Measurements from ENCODE around the gene GMPPA.

Gene GMPPA

GRCh38 chr2:219469186-219469724 is 29.4 kb upstream of the GMPPA start:
- 88 to 93% methylated on average over 15 to 16 of the region's 16 CpGs for WGBS, 2 experiments (ENCODE audit: insufficient coverage in 2 of 2)
- H3K4me1 ChIP-seq (ENCODE audit: control insufficient read depth, insufficient read depth, low read length, poor library complexity, severe bottlenecking): peaks cover 22% of the 10 kb centered on the region

DNA sequence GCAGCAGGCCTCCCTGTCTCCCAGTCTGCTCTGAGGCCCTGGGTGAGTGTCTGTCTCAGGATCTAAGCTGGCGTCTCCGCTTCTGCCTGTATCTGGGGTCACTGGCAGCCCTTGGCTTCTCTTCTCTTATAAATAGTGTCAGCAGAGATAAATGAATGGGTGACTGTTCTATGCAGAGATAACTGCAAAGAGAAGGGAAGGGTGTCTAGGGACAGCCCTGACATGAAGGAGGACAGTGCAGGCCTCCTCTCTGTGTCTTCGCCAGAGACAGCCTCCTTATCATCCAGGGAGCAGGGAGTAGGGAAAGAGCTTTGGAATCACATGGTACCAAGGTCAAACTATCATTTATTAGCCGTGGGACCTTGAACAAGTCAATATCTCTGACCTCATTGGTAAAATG is 28.3 kb upstream of the GMPPA start:
- no peak overlapping the region for H3K27ac ChIP-seq (ENCODE audit: low read depth, low read length, severe bottlenecking)
- WGBS, 2 experiments (ENCODE audit: insufficient coverage in 2 of 2): 100% methylated on average over 1 to 3 of the region's 4 CpGs

More at GRCh38 chr2:219469186-219469724, 29.4 kb upstream of the GMPPA start:
- H3K27ac ChIP-seq (ENCODE audit: low read depth, low read length, severe bottlenecking): no peak overlapping the region
- H3K4me3 ChIP-seq (ENCODE audit: extremely low read depth, insufficient read depth, low read length, poor library complexity, severe bottlenecking): no peak overlapping the region
- peaks cover 24% of the 10 kb centered on the region for H3K36me3 ChIP-seq (ENCODE audit: control insufficient read depth, insufficient read depth, low read length)
- H3K9me3 ChIP-seq (ENCODE audit: control insufficient read depth, low read length): no peaks in the 10 kb centered on the region

GRCh38 chr2:219471476-219472371 is 27.0 kb upstream of the GMPPA start:
- no peak overlapping the region for H3K4me3 ChIP-seq (ENCODE audit: extremely low read depth, insufficient read depth, low read length, poor library complexity, severe bottlenecking)
- WGBS, 2 experiments (ENCODE audit: insufficient coverage in 2 of 2): 88 to 97% methylated on average over 13 to 22 of the region's 22 CpGs
- H3K36me3 ChIP-seq (ENCODE audit: control insufficient read depth, insufficient read depth, low read length): peaks cover 15% of the 10 kb centered on the region
- no peak overlapping the region for H3K27ac ChIP-seq (ENCODE audit: low read depth, low read length, severe bottlenecking)
- H3K4me1 ChIP-seq (ENCODE audit: control insufficient read depth, insufficient read depth, low read length, poor library complexity, severe bottlenecking): peaks cover 28% of the 10 kb centered on the region
- no peaks in the 10 kb centered on the region for H3K9me3 ChIP-seq (ENCODE audit: control insufficient read depth, low read length)

More for the DNA sequence above, 28.3 kb upstream of the GMPPA start:
- H3K9me3 ChIP-seq (ENCODE audit: control insufficient read depth, low read length): no peaks in the 10 kb centered on the region
- H3K4me3 ChIP-seq (ENCODE audit: extremely low read depth, insufficient read depth, low read length, poor library complexity, severe bottlenecking): no peak overlapping the region
- H3K4me1 ChIP-seq (ENCODE audit: control insufficient read depth, insufficient read depth, low read length, poor library complexity, severe bottlenecking): peaks cover 25% of the 10 kb centered on the region
- peaks cover 21% of the 10 kb centered on the region for H3K36me3 ChIP-seq (ENCODE audit: control insufficient read depth, insufficient read depth, low read length)

GRCh38 chr2:219472629-219473187 is 26.0 kb upstream of the GMPPA start:
- H3K4me3 ChIP-seq (ENCODE audit: extremely low read depth, insufficient read depth, low read length, poor library complexity, severe bottlenecking): no peak overlapping the region
- H3K9me3 ChIP-seq (ENCODE audit: control insufficient read depth, low read length): no peaks in the 10 kb centered on the region
- 92 to 93% methylated on average over 9 to 12 of the region's 12 CpGs for WGBS, 2 experiments (ENCODE audit: insufficient coverage in 2 of 2)
- H3K36me3 ChIP-seq (ENCODE audit: control insufficient read depth, insufficient read depth, low read length): peaks cover 9% of the 10 kb centered on the region
- peaks cover 22% of the 10 kb centered on the region for H3K4me1 ChIP-seq (ENCODE audit: control insufficient read depth, insufficient read depth, low read length, poor library complexity, severe bottlenecking)
- no peak overlapping the region for H3K27ac ChIP-seq (ENCODE audit: low read depth, low read length, severe bottlenecking)

- peaks cover 7% of the 10 kb centered on the region for H3K36me3 ChIP-seq (ENCODE audit: control insufficient read depth, insufficient read depth, low read length)
- H3K27ac ChIP-seq (ENCODE audit: low read depth, low read length, severe bottlenecking): no peak overlapping the region
- 86 to 92% methylated on average over 18 of the region's 18 CpGs for WGBS, 2 experiments (ENCODE audit: insufficient coverage in 2 of 2)
- no peak overlapping the region for H3K4me3 ChIP-seq (ENCODE audit: extremely low read depth, insufficient read depth, low read length, poor library complexity, severe bottlenecking)
- no peaks in the 10 kb centered on the region for H3K9me3 ChIP-seq (ENCODE audit: control insufficient read depth, low read length)
- H3K4me1 ChIP-seq (ENCODE audit: control insufficient read depth, insufficient read depth, low read length, poor library complexity, severe bottlenecking): peaks cover 21% of the 10 kb centered on the region
Observed at GRCh38 chr2:219473511-219473910, 25.2 kb upstream of the GMPPA start.

- H3K36me3 ChIP-seq (ENCODE audit: control insufficient read depth, insufficient read depth, low read length): peaks cover 3% of the 10 kb centered on the region
- no peaks in the 10 kb centered on the region for H3K9me3 ChIP-seq (ENCODE audit: control insufficient read depth, low read length)
- H3K27ac ChIP-seq (ENCODE audit: low read depth, low read length, severe bottlenecking): no peak overlapping the region
- peaks cover 11% of the 10 kb centered on the region for H3K4me1 ChIP-seq (ENCODE audit: control insufficient read depth, insufficient read depth, low read length, poor library complexity, severe bottlenecking)
- no peak overlapping the region for H3K4me3 ChIP-seq (ENCODE audit: extremely low read depth, insufficient read depth, low read length, poor library complexity, severe bottlenecking)
- WGBS, 2 experiments (ENCODE audit: insufficient coverage in 2 of 2): 81 to 91% methylated on average over 6 to 7 of the region's 11 CpGs
Observed at GRCh38 chr2:219474285-219475060, 24.2 kb upstream of the GMPPA start.

GRCh38 chr2:219475278-219475677 is 23.4 kb upstream of the GMPPA start:
- Histone ChIP-seq H3K27ac (ENCODE audit: low read depth, low read length, severe bottlenecking) (no peak overlapping the region), H3K9me3 (ENCODE audit: control insufficient read depth, low read length) (no peaks in the 10 kb centered on the region), H3K36me3 (ENCODE audit: control insufficient read depth, insufficient read depth, low read length) (peaks cover 3% of the 10 kb centered on the region), H3K4me1 (ENCODE audit: control insufficient read depth, insufficient read depth, low read length, poor library complexity, severe bottlenecking) (peaks cover 8% of the 10 kb centered on the region), H3K4me3 (ENCODE audit: extremely low read depth, insufficient read depth, low read length, poor library complexity, severe bottlenecking) (no peak overlapping the region)
- WGBS, 2 experiments (ENCODE audit: insufficient coverage in 2 of 2): no CpG with 5 or more reads among the region's 6 CpGs

DNA sequence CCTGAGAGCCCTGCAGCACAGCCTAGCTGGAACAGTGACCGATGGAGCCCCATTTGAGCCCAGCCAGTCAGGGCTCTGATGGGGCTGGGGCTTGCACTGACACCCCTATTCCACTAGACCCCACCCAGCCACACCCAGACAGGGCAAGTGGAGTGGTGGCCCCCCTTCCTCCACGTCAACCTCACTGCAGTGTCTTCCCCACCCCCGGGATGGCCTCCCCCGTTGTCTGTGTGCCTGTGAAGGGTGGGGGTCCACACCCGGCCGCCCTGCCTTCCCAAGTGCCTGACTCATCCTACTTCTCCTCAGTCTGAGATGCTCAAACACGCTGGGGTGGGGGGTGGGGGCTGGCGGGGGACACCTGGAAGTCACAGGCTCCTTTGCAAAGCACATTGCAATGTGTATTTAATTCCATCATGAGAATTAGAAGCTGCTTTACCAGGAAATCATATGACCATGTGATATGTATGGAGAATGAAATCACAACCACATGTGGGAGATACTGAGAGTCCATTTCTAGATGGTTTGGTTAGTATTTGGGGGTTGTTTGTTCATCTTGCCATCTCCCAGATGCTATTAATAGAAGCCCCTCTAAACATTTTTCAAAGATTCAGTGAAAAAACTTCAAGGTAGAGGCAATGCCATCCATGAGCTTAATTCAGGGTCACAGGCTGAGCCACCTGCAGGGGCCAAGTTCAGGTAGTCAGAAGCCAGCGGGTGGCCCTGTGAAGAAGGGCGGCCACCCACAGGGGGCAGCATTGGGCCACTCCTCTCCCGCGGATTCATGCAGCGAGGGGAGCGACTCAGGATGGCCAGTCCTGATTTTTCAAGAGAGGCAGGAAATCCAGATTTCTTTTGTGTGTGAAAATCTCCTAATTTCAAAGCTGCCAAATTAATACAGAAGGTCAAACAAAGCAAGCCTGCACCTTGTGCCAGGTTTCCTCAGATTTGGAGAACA is 22.7 kb upstream of the GMPPA start:
- Histone ChIP-seq H3K9me3 (ENCODE audit: control insufficient read depth, low read length) (no peaks in the 10 kb centered on the region), H3K4me3 (ENCODE audit: extremely low read depth, insufficient read depth, low read length, poor library complexity, severe bottlenecking) (peak overlapping the region; percentile 20), H3K36me3 (ENCODE audit: control insufficient read depth, insufficient read depth, low read length) (peaks cover 3% of the 10 kb centered on the region), H3K27ac (ENCODE audit: low read depth, low read length, severe bottlenecking) (peak overlapping the region; percentile 16), H3K4me1 (ENCODE audit: control insufficient read depth, insufficient read depth, low read length, poor library complexity, severe bottlenecking) (peaks cover 8% of the 10 kb centered on the region)
- WGBS, 2 experiments (ENCODE audit: insufficient coverage in 2 of 2): 3 to 44% methylated on average over 2 to 5 of the region's 14 CpGs

GRCh38 chr2:219476652-219477151 is 22.0 kb upstream of the GMPPA start:
- Histone ChIP-seq H3K4me3 (ENCODE audit: extremely low read depth, insufficient read depth, low read length, poor library complexity, severe bottlenecking) (peak overlapping the region; percentile 20), H3K36me3 (ENCODE audit: control insufficient read depth, insufficient read depth, low read length) (peaks cover 3% of the 10 kb centered on the region), H3K9me3 (ENCODE audit: control insufficient read depth, low read length) (no peaks in the 10 kb centered on the region), H3K27ac (ENCODE audit: low read depth, low read length, severe bottlenecking) (peak overlapping the region; percentile 16), H3K4me1 (ENCODE audit: control insufficient read depth, insufficient read depth, low read length, poor library complexity, severe bottlenecking) (peaks cover 8% of the 10 kb centered on the region)
- 0% methylated on average over 6 to 9 of the region's 16 CpGs for WGBS, 2 experiments (ENCODE audit: insufficient coverage in 2 of 2)
